H1 (cell line): ENCODE data around the gene SHISA9. TPM values are rescaled to one million over a fixed set of nuclear protein-coding genes. Genes with fewer than 3 reads are reported as not detected.

ENCODE experiments used
- ASH2L ChIP-seq: fragments of 200-600, 300-600 bp; sonication (generic); IDR thresholded peaks from one replicate; pipeline ENCODE4 v1.7.1; 2017; ENCODE audit warnings: low read length
- PHF8 ChIP-seq: fragments of 200-600 bp; sonication (generic); conservative IDR thresholded peaks from 2 replicates; pipeline ENCODE4 v1.7.1; 2012; ENCODE audit warnings: low read depth, mild to moderate bottlenecking, inconsistent platforms, low read length, moderate library complexity
- polyA plus RNA-seq, 7 experiments: library from polyadenylated mRNA; depleted of rRNA in 3 of 7; stranded (reverse) in 5 of 7; unstranded in 2 of 7; fragments of >200 nt in 5 of 7; fragments of 200-250 nt in 2 of 7; gene quantifications; 1 replicate in 5 of 7; 2 replicates in 1 of 7; 4 replicates in 1 of 7; pipeline versions ENCODE4 v1.2.1 to v1.2.3, GENCODE V29; 2011 to 2013; ENCODE audit warnings: missing spikeins in 2 of 7, mixed read lengths in 2 of 7
- total RNA-seq: library from RNA; stranded (reverse); fragmentation: NEBNext Ultra II Directional; extraction: Animal tissue kit (Norgen Biotek cat#: 25700); gene quantifications from 2 replicates; pipeline ENCODE4 v1.2.1, GENCODE V29; 2021

Gene SHISA9
- total and polyA plus RNA-seq, 2 of the 8 experiments (the other 6 are each of a cell fraction or from before 2014, with no cell fraction given), result 25.6 to 39.8 TPM

DNA sequence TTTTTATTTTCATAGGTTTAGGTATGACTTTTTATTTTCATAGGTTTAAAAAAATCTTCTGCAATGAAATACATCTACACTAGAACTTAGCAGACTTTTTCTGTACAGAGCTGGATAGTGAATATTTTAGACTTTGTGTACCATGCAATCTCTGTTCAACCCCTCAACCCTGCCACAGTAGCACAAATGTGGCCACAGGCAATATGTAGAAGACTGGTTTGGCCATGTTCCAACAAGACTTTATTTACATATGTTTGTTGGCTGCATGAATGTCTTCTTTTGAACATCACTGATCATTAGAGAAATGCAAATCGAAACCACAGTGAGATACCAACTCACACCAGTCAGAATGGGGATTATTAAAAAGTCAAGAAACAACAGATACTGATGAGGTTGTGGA is 229.2 kb downstream of the SHISA9 start (continued):
- TF ChIP-seq ASH2L (no peak), PHF8 (no peak)
